Measurements from ENCODE around the gene UBR7.
A peak's percentile ranks its signal among the peaks of the same experiment; 100 is the strongest.

UBR7 gene

DNA sequence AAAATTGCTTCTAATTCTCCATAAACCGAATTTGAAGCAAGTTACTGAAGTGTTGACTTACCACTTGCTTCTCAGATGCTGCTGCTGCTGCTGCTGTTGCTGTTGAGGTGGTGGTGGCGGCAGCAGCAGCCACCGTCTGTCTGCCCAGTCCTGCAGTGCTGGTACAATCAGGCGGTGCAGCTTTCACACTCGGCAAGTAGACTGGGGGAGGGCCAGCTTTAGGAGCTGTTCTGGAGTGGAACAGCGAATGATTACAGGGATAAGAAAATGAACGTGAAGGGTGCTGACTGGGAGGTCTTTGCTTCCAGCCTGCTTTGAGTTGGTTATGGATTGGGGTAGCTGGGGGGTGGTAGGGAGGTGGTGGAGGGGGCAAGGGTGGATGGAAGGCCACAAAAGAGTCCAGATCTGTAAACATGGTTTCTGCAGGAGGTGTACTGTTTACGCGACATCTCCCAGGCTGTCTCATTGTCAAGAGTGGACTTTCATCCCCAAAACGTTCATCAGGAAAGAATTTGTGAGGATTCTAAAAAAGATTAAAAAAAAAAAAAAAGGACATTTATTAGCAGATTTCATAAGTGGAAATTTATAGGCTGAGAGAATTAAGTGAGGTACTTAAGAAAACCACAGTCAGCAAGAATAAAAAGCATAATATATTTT is 38.8 kb downstream of the UBR7 start:
- DNase-seq (ENCODE audit: insufficient read length, low spot score): no peak
- no peak for FAIRE-seq

DNA sequence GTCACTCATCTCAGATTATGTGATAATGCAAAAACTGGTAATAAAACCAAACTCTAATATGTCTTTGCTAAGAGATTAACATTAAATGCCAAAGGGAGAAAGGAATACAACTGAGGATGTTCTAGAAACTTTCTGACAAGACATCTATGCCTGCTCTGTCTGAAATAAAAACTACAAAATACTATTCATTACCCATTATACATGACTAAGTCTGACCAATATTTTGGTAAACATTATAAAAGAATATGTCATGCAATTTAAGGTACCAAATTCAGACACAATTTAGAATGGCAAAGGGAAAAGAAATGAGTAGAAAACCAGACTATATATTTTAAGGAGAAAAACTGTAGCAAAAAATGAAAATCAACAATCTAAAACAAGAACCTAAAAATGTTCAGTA is 39.5 kb downstream of the UBR7 start:
- no peak for DNase-seq (ENCODE audit: insufficient read length, low spot score)
- no peak for FAIRE-seq

DNA sequence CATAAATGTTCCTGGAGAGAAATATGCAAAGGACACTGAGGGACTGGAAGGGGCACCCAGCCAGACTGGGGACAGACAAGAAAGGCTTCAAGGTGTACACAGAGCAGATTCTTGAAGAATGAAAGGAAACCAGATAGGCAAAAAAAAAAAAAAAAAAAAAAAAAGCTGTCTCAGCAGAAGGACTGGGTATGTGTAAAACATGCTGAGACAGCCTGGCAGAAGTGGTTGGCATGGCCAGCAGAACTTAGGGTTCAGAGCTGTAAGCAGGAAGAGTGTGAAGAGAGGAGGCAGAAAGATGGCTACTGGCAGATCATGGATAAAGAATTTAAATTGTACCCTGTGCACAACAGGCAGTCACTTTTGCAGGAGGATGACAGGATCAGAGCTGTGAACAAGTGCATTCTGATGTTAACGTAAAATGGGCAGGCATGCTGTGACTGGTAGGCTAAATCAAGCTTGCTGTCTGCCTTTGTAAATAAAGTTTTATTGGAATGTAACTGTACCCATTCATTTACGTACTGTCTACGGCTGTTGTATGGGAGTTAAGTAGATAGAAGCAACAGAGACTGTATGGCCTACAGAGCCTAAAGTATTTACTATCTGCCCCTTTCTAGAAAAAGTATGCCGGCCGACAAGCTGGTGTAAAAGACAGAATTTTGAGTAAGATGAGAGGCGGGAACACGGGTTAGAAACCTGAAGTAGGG is 42.2 kb downstream of the UBR7 start:
- FAIRE-seq: no peak

DNA sequence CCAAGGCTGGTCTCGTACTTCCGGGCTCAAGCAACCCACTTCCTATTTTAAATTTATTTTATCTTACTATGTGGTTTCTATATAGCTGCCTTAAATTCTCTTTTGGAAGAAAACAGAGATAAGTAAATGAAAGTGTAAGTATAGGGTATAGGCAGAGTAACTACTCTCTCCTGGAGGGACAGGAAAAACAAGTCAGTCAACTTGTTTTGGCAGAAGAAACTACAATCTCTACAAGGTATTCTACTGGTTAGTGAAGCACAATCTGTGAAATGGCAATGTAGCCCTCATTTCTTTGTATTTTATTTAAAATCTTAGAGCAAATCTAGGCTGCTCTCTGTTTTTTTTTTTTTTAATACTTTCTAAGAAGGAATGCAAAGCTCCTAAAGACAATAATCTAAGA is 55.4 kb downstream of the UBR7 start:
- FAIRE-seq: no peak
- no peak for DNase-seq (ENCODE audit: insufficient read length, low spot score)

More for the DNA sequence above, 42.2 kb downstream of the UBR7 start:
- DNase-seq (ENCODE audit: insufficient read length, low spot score): no peak

DNA sequence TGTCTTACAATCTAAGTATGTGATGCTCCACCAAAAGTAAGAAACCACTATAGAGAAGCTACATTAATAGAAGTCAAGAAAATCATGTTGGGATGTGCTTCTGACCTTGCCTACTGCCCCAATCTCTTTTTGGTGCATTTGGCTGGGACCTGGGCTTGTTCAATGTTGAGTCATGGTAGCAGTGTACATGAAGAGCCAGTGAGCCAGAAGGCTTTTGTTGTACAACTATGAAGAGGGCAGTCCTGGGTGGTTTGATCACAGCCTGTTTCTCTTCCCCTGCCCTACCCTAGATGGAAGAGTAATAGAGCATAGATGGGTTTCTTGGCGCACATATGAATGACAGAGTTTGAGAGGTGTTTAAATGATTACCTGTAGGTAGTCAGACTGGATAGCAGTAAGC is 56.4 kb downstream of the UBR7 start:
- DNase-seq (ENCODE audit: insufficient read length, low spot score) (no peak), FAIRE-seq (no peak)

DNA sequence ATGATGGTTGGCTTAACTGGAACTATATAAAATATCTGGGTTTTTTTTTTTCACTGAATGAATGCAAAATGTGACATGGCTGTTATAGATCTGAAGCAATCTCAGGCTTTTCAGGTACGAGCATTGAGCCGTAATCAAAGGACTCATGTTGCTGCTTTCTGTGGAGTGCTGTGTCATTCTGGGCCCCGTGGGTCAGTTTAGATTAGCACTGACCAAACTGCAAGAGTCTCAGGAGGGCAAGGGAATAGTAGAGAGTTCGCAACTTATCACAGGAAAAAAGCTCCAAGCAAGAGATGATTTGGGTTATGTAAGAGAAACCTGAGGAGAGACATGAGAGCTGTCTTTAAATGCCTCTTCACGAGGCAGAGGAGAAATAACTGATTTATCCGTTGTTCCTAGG is 59.1 kb downstream of the UBR7 start:
- DNase-seq (ENCODE audit: insufficient read length, low spot score) (no peak), FAIRE-seq (no peak)

DNA sequence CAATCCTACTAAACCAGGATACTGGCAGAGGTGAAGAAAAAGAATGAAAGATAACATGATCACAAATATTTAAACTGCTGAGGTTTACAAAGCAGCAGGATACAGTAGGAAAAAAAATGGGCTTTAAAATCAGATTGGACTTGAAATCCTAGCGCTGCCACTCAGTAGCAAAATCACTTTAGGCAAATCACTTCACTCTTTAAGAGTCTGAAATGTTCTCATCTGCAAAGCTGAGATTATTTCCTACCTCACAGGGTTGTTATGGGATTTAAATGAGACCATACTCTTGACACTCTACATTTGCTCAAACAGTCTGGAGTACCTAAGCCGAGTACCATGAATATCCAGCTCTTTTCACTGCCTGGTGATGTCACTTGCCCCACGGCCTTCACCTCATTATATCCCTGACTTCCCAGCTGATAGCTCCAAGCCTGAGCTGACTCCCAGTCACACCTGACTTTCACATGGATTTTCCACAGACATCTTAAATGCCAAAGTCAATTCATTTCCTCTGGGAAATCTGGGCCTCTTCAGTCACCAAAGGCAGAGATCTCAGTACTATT is 60.2 kb downstream of the UBR7 start:
- no peak for FAIRE-seq

DNA sequence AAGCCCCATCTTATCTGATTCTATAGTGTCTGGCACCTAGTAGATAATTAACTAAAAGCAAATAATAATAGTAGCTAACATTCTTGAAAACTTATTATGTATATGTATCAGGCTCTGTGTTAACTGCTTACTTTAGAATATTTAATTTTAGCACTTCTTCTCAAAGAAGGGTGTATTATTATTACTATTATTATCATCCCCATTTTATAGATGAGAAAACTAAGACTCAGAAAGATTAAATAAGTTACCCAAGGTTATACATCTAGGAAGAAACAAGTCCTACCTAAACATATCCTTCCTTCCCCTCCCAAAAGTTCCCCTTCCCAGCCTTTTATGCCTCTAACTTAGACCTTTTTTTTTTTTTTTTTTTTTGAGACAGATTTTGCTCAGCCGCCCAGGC is 61.4 kb downstream of the UBR7 start:
- DNase-seq (ENCODE audit: insufficient read length, low spot score) (no peak), FAIRE-seq (no peak)

More for the DNA sequence above, 60.2 kb downstream of the UBR7 start:
- DNase-seq (ENCODE audit: insufficient read length, low spot score): no peak

DNA sequence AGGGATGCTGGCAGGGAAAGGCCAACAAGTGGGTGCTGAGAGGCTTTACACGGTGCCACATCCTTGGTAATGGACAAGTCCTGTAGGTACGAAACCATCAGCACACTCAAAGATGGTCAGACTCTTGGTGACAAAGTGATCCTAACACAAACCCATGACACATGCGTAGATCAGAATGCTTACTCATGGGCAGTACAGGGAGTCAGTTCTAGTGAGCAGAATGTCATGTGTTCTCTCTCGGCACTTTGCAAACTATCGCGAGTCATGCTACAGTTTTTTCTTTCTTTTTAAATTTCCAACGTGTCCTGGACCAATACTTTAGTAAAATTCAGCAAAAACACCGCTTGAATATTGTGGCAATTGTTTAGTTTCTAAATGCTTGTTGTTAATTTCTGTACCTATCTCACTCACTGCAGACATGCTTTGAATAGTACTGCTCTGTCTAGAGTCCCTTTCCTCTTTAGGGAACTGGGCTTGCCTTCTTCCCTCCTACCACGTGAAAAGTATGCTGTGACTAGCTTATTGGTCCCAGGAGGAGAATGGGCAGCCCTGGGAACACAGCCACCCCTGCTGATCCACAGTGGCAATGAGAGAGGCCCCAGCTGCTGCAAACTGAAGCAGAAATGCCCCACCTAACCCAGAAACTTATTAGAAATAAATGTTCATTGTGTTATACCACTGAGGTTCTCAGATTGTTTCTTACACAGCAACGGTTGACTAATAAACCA is 62.4 kb downstream of the UBR7 start:
- FAIRE-seq (no peak), DNase-seq (ENCODE audit: insufficient read length, low spot score) (no peak)

DNA sequence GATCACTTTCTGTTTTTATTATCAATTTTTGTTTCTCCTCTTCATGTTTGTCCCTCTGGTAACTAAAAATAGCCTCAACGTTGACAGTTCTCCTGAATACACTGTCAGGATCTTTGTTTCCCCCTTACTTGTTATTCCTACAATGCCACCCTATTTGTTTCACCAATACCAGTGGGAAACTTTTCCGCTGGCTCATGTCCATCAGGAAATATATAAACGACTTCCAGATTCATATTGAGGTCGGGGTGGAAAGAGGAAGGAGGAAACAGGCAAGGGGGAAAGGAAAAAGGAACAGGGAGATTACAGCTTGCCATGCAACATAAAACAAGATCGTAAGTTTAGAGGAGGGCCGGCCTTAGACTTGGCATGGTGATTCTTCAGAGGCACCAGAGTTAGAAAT is 64.1 kb downstream of the UBR7 start:
- FAIRE-seq (no peak), DNase-seq (ENCODE audit: insufficient read length, low spot score) (no peak)

DNA sequence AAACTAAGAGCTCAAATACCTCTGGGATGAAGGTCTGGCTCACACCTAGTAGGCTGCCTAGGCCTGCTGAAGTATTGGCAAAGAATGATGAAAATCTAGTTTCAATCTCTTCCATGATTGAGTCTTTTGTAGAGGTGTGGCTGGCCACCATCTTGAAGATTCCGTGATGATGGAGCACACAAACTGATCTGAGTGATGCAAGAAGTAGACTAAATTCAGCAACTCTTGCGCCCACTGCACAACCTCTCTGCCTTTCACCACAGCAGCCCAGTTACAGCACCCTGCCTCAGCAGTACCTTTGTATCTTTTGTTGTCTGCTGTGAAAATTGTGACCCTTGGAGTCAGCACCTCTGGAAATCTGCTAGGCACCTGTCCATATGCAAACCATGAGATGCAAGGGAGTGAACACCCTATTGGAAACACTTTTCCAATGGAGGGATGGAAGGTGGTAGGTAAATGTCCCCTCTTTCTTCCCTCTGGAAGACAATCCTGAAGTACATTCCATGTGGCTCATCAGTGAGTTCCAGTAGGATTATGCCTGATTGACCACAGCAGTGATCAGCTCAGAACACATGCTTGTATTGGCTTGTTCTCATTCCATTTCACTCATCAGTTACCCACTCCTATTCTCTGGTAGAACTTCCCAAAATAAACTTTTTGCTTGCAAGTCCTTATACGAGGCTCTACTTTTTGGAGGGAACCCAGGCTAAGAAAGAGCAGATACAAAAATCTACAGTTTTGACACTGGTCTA is 67.2 kb downstream of the UBR7 start:
- no peak for DNase-seq (ENCODE audit: insufficient read length, low spot score)
- peak; percentile 31 for FAIRE-seq

DNA sequence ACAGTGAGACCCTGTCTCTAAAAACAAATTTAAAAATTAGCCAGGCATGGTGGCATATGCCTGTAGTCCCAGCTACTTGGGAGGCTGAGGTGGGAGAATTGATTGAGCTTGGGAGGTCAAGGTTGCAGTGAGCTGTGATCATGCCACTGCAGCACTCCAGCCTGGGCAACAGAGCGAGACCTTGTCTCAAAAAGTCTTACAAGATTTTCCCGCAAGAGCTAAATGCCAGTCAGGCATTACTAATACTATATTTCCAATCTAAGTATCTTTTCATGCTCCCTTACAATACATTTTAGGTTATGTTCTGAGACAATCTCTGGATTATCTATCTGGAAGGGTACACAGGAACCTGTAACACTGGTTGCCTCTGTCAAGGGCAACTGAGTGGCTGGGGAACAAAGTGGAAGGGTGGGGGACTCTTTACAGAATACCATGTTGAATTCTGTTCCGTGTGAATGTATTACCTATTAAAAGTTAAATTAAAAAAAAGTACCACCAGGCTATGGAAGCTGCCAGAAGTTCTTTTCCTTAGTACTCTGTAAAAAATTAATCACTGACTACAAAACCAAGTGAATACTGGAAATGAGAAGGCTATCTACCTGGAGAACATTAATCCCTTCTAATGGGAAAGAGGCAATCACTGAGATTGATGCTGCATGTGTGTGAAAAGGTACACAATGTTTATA is 69.1 kb downstream of the UBR7 start:
- FAIRE-seq (no peak), DNase-seq (ENCODE audit: insufficient read length, low spot score) (no peak)

Measured in HTR-8/SVneo (cell line).